CD1c-positive myeloid dendritic cell (primary cell): ENCODE data around the gene AMBRA1.
A peak's percentile ranks its signal among the peaks of the same experiment; 100 is the strongest.

Source experiments
- DNase-seq: peaks from one replicate; pipeline ENCODE4 v3.0.0-alpha.2; 2016; ENCODE audit errors: extremely low spot score

The AMBRA1 gene

GRCh38 chr11:46348566-46349401 is 245.0 kb downstream of the AMBRA1 start:
- no peak for DNase-seq

GRCh38 chr11:46347637-46348311 is 246.0 kb downstream of the AMBRA1 start:
- DNase-seq = no peak

GRCh38 chr11:46346886-46347636 is 246.8 kb downstream of the AMBRA1 start, which contains the start of gene DGKZ:
DGKZ (plus strand) TSS chr11:46347463; CDS start chr11:46347660, 197 bp downstream.
- DNase-seq = peak; percentile 96
